Parathyroid adenoma (tissue), 2 donors: Measurements from ENCODE around the gene GJD3.
A peak's percentile ranks its signal among the peaks of the same experiment; 100 is the strongest.

Source experiments
- H2AFZ ChIP-seq: fragments of 300-600 bp; sonication (generic); one replicate; pipeline ENCODE4 v1.7.0; 2017; ENCODE audit warnings: antibody characterized with exemption, mild to moderate bottlenecking
- H3K27ac ChIP-seq: fragments of 300-600 bp; sonication (generic); one replicate; pipeline ENCODE4 v1.7.0; 2017
- H3K27me3 ChIP-seq: fragments of 300-600 bp; sonication (generic); one replicate; pipeline ENCODE4 v1.7.0; 2017; ENCODE audit warnings: low read length; ENCODE audit not compliant: control insufficient read depth, insufficient read depth
- H3K36me3 ChIP-seq: fragments of 300-600 bp; sonication (generic); one replicate; pipeline ENCODE4 v1.7.0; 2017; ENCODE audit warnings: low read length; ENCODE audit not compliant: control insufficient read depth, insufficient read depth
- H3K4me1 ChIP-seq: fragments of 300-600 bp; sonication (generic); one replicate; pipeline ENCODE4 v1.7.0; 2017; ENCODE audit warnings: control low read depth
- H3K4me2 ChIP-seq: fragments of 300-600 bp; sonication (generic); one replicate; pipeline ENCODE4 v1.7.0; 2017; ENCODE audit warnings: low read length
- H3K4me3 ChIP-seq: fragments of 300-600 bp; sonication (generic); one replicate; pipeline ENCODE4 v1.7.0; 2017; ENCODE audit warnings: low read depth, low read length
- H3K79me2 ChIP-seq: fragments of 300-600 bp; sonication (generic); one replicate; pipeline ENCODE4 v1.7.0; 2017; ENCODE audit warnings: control low read depth
- H3K9ac ChIP-seq: fragments of 300-600 bp; sonication (generic); one replicate; pipeline ENCODE4 v1.7.0; 2017; ENCODE audit warnings: mild to moderate bottlenecking
- H3K9me3 ChIP-seq: fragments of 300-600 bp; sonication (generic); one replicate; pipeline ENCODE4 v1.7.0; 2017; ENCODE audit warnings: low read length; ENCODE audit not compliant: control insufficient read depth
- CTCF ChIP-seq: fragments of 300-600 bp; sonication (generic); IDR thresholded peaks from one replicate; pipeline ENCODE4 v1.7.0; 2017; ENCODE audit warnings: antibody characterized with exemption, mild to moderate bottlenecking
- donor health status: primary hyperparathyroidism.

GJD3 gene

GRCh38 chr17:40326014-40326831 lies 38.3 kb downstream of the GJD3 start:
- Histone ChIP-seq H3K4me2 (no peak overlapping the region), H3K4me3 (no peak overlapping the region), H3K9ac (no peak overlapping the region), H3K79me2 (peaks cover 28% of the 10 kb centered on the region), H3K36me3 (no peaks in the 10 kb centered on the region), H3K4me1 (peaks cover 49% of the 10 kb centered on the region), H3K27ac (peak overlapping the region; percentile 60), H3K9me3 (no peaks in the 10 kb centered on the region), H3K27me3 (no peaks in the 10 kb centered on the region), H2AFZ (no peak overlapping the region)
- no peak for TF ChIP-seq CTCF

- Histone ChIP-seq H3K79me2 (peaks cover 34% of the 10 kb centered on the region), H3K27me3 (no peaks in the 10 kb centered on the region), H3K36me3 (no peaks in the 10 kb centered on the region), H3K4me3 (no peak overlapping the region), H2AFZ (no peak overlapping the region), H3K4me2 (no peak overlapping the region), H3K4me1 (peaks cover 49% of the 10 kb centered on the region), H3K9me3 (no peaks in the 10 kb centered on the region), H3K9ac (no peak overlapping the region), H3K27ac (peak overlapping the region; percentile 60)
- no peak for TF ChIP-seq CTCF
Measured at GRCh38 chr17:40325156-40326013, 39.2 kb downstream of the GJD3 start.

- Histone ChIP-seq H3K9ac (no peak overlapping the region), H3K4me3 (peak overlapping the region; percentile 66), H3K4me1 (peaks cover 45% of the 10 kb centered on the region), H2AFZ (no peak overlapping the region), H3K27ac (peak overlapping the region; percentile 82), H3K4me2 (peak overlapping the region; percentile 90), H3K27me3 (no peaks in the 10 kb centered on the region), H3K79me2 (peaks cover 45% of the 10 kb centered on the region), H3K9me3 (no peaks in the 10 kb centered on the region), H3K36me3 (no peaks in the 10 kb centered on the region)
- no peak for TF ChIP-seq CTCF
Measured at GRCh38 chr17:40323391-40324381, 40.9 kb downstream of the GJD3 start.

GRCh38 chr17:40322358-40323315 lies 41.9 kb downstream of the GJD3 start:
- H3K9ac ChIP-seq, result peak overlapping the region; percentile 11
- no peak for TF ChIP-seq CTCF
- H3K9me3 ChIP-seq, result no peaks in the 10 kb centered on the region
- no peaks in the 10 kb centered on the region for H3K27me3 ChIP-seq
- H3K27ac ChIP-seq, result peak overlapping the region; percentile 82
- H3K4me1 ChIP-seq, result peaks cover 43% of the 10 kb centered on the region
- no peaks in the 10 kb centered on the region for H3K36me3 ChIP-seq
- peak overlapping the region; percentile 82 for H2AFZ ChIP-seq
- H3K4me2 ChIP-seq, result peak overlapping the region; percentile 90
- peaks cover 51% of the 10 kb centered on the region for H3K79me2 ChIP-seq
- H3K4me3 ChIP-seq, result peak overlapping the region; percentile 66
